Islet precursor cell (in vitro differentiated cells): Measurements from ENCODE around the gene SRGAP3.

Experiments
- DNase-seq: peaks from one replicate; pipeline ENCODE4 v3.0.0-alpha.2; 2018

Gene SRGAP3

GRCh38 chr3:8981700-8982099 is 267.7 kb downstream of the SRGAP3 start:
- peak; percentile 18 for DNase-seq

- DNase-seq = no peak
Observed at GRCh38 chr3:8981296-8981695, 268.1 kb downstream of the SRGAP3 start.

GRCh38 chr3:8980756-8981257 is 268.6 kb downstream of the SRGAP3 start:
- DNase-seq = no peak

GRCh38 chr3:8979262-8979661 is 270.2 kb downstream of the SRGAP3 start:
- no peak for DNase-seq

- DNase-seq = no peak
Observed at GRCh38 chr3:8978551-8978950, 270.9 kb downstream of the SRGAP3 start.

GRCh38 chr3:8976540-8977182 is 272.8 kb downstream of the SRGAP3 start:
- DNase-seq = no peak

- DNase-seq = peak; percentile 42
Observed at GRCh38 chr3:8975081-8976020, 274.1 kb downstream of the SRGAP3 start.

GRCh38 chr3:8974458-8974857 is 275.0 kb downstream of the SRGAP3 start:
- DNase-seq = no peak

- no peak for DNase-seq
Observed at GRCh38 chr3:8972639-8973038, 276.8 kb downstream of the SRGAP3 start.

- DNase-seq = no peak
Observed at GRCh38 chr3:8970971-8971589, 278.4 kb downstream of the SRGAP3 start.

GRCh38 chr3:8969241-8969640 is 280.2 kb downstream of the SRGAP3 start:
- DNase-seq = no peak

- no peak for DNase-seq
Observed at GRCh38 chr3:8968375-8968882, 281.0 kb downstream of the SRGAP3 start.

GRCh38 chr3:8967553-8967952 is 281.9 kb downstream of the SRGAP3 start:
- no peak for DNase-seq

GRCh38 chr3:8966820-8967348 is 282.6 kb downstream of the SRGAP3 start:
- DNase-seq = no peak

- no peak for DNase-seq
Observed at GRCh38 chr3:8966150-8966819, 283.2 kb downstream of the SRGAP3 start.

- DNase-seq = peak; percentile 90
Observed at GRCh38 chr3:8964436-8965370, 284.7 kb downstream of the SRGAP3 start.

- DNase-seq = peak; percentile 96
Observed at GRCh38 chr3:8963137-8963853, 286.2 kb downstream of the SRGAP3 start, which contains the start of gene RAD18. Gene RAD18, minus strand, starts transcription at chr3:8963472. Its CDS starts 87 bp downstream, at chr3:8963385.

GRCh38 chr3:8962226-8962861 is 287.1 kb downstream of the SRGAP3 start:
- no peak for DNase-seq

GRCh38 chr3:8959668-8960067 is 289.8 kb downstream of the SRGAP3 start:
- DNase-seq = no peak
